ENCODE results near the gene CLEC6A.

- no peak for TF ChIP-seq CTCF (IDR thresholded peaks at IDR 0.05)
- TF ChIP-seq POLR2AphosphoS5 (IDR thresholded peaks at IDR 0.05), result no peak
- no peak for TF ChIP-seq POLR2A (IDR thresholded peaks at IDR 0.05; ENCODE audit: low read depth)
Measured at GRCh38 chr12:8517971-8518370, 62.2 kb downstream of the CLEC6A start.

Data from esophagus muscularis mucosa (tissue), 3 donors.